ENCODE measurements around the gene STIMATE.

Gene STIMATE

GRCh38 chr3:52879581-52879980, 17.8 kb downstream of the STIMATE start:
- Histone ChIP-seq H3K4me1 (ENCODE audit: control insufficient read depth, insufficient read depth, low read length) (no peaks in the 10 kb centered on the region), H3K9ac (ENCODE audit: low read depth, low read length) (no peak overlapping the region), H3K36me3 (ENCODE audit: insufficient read depth, low read length) (no peaks in the 10 kb centered on the region), H3K27me3 (ENCODE audit: control insufficient read depth, insufficient read depth, low read length) (no peaks in the 10 kb centered on the region), H3K9me3 (replicated peaks; ENCODE audit: low read length) (no peaks in the 10 kb centered on the region), H3K4me2 (ENCODE audit: low read length) (no peak overlapping the region), H3K4me3 (ENCODE audit: low read length) (no peak overlapping the region)

GRCh38 chr3:52879090-52879489, 18.3 kb downstream of the STIMATE start:
- Histone ChIP-seq H3K9me3 (replicated peaks; ENCODE audit: low read length) (no peaks in the 10 kb centered on the region), H3K9ac (ENCODE audit: low read depth, low read length) (no peak overlapping the region), H3K4me1 (ENCODE audit: control insufficient read depth, insufficient read depth, low read length) (peaks cover 5% of the 10 kb centered on the region), H3K4me3 (ENCODE audit: low read length) (no peak overlapping the region), H3K27me3 (ENCODE audit: control insufficient read depth, insufficient read depth, low read length) (no peaks in the 10 kb centered on the region), H3K4me2 (ENCODE audit: low read length) (no peak overlapping the region), H3K36me3 (ENCODE audit: insufficient read depth, low read length) (no peaks in the 10 kb centered on the region)

- Histone ChIP-seq H3K27me3 (ENCODE audit: control insufficient read depth, insufficient read depth, low read length) (no peaks in the 10 kb centered on the region), H3K36me3 (ENCODE audit: insufficient read depth, low read length) (no peaks in the 10 kb centered on the region), H3K9me3 (replicated peaks; ENCODE audit: low read length) (no peaks in the 10 kb centered on the region), H3K4me1 (ENCODE audit: control insufficient read depth, insufficient read depth, low read length) (peaks cover 11% of the 10 kb centered on the region), H3K4me3 (ENCODE audit: low read length) (no peak overlapping the region), H3K4me2 (ENCODE audit: low read length) (no peak overlapping the region), H3K9ac (ENCODE audit: low read depth, low read length) (no peak overlapping the region)
These were observed 20.3 kb downstream of the STIMATE start for GRCh38 chr3:52877085-52877484.

GRCh38 chr3:52874864-52875587, 22.3 kb downstream of the STIMATE start:
- Histone ChIP-seq H3K27me3 (ENCODE audit: control insufficient read depth, insufficient read depth, low read length) (no peaks in the 10 kb centered on the region), H3K9me3 (replicated peaks; ENCODE audit: low read length) (no peaks in the 10 kb centered on the region), H3K9ac (ENCODE audit: low read depth, low read length) (no peak overlapping the region), H3K4me2 (ENCODE audit: low read length) (no peak overlapping the region), H3K36me3 (ENCODE audit: insufficient read depth, low read length) (no peaks in the 10 kb centered on the region), H3K4me1 (ENCODE audit: control insufficient read depth, insufficient read depth, low read length) (peaks cover 11% of the 10 kb centered on the region), H3K4me3 (ENCODE audit: low read length) (no peak overlapping the region)

- Histone ChIP-seq H3K36me3 (ENCODE audit: insufficient read depth, low read length) (no peaks in the 10 kb centered on the region), H3K4me2 (ENCODE audit: low read length) (peak overlapping the region; percentile 0), H3K27me3 (ENCODE audit: control insufficient read depth, insufficient read depth, low read length) (no peaks in the 10 kb centered on the region), H3K9me3 (replicated peaks; ENCODE audit: low read length) (no peaks in the 10 kb centered on the region), H3K4me1 (ENCODE audit: control insufficient read depth, insufficient read depth, low read length) (peaks cover 11% of the 10 kb centered on the region), H3K9ac (ENCODE audit: low read depth, low read length) (no peak overlapping the region), H3K4me3 (ENCODE audit: low read length) (no peak overlapping the region)
These were observed 23.1 kb downstream of the STIMATE start for GRCh38 chr3:52874160-52874701.

- Histone ChIP-seq H3K9ac (ENCODE audit: low read depth, low read length) (no peak overlapping the region), H3K4me3 (ENCODE audit: low read length) (no peak overlapping the region), H3K4me1 (ENCODE audit: control insufficient read depth, insufficient read depth, low read length) (peaks cover 11% of the 10 kb centered on the region), H3K9me3 (replicated peaks; ENCODE audit: low read length) (no peaks in the 10 kb centered on the region), H3K27me3 (ENCODE audit: control insufficient read depth, insufficient read depth, low read length) (no peaks in the 10 kb centered on the region), H3K4me2 (ENCODE audit: low read length) (peak overlapping the region; percentile 8), H3K36me3 (ENCODE audit: insufficient read depth, low read length) (no peaks in the 10 kb centered on the region)
These were observed 23.8 kb downstream of the STIMATE start for GRCh38 chr3:52873433-52874159.

GRCh38 chr3:52872245-52872644, 25.1 kb downstream of the STIMATE start:
- Histone ChIP-seq H3K9ac (ENCODE audit: low read depth, low read length) (no peak overlapping the region), H3K36me3 (ENCODE audit: insufficient read depth, low read length) (no peaks in the 10 kb centered on the region), H3K4me3 (ENCODE audit: low read length) (no peak overlapping the region), H3K9me3 (replicated peaks; ENCODE audit: low read length) (no peaks in the 10 kb centered on the region), H3K4me1 (ENCODE audit: control insufficient read depth, insufficient read depth, low read length) (peaks cover 11% of the 10 kb centered on the region), H3K4me2 (ENCODE audit: low read length) (no peak overlapping the region), H3K27me3 (ENCODE audit: control insufficient read depth, insufficient read depth, low read length) (no peaks in the 10 kb centered on the region)

GRCh38 chr3:52871761-52872160, 25.6 kb downstream of the STIMATE start:
- Histone ChIP-seq H3K4me2 (ENCODE audit: low read length) (no peak overlapping the region), H3K9me3 (replicated peaks; ENCODE audit: low read length) (no peaks in the 10 kb centered on the region), H3K36me3 (ENCODE audit: insufficient read depth, low read length) (no peaks in the 10 kb centered on the region), H3K4me1 (ENCODE audit: control insufficient read depth, insufficient read depth, low read length) (peaks cover 11% of the 10 kb centered on the region), H3K4me3 (ENCODE audit: low read length) (no peak overlapping the region), H3K27me3 (ENCODE audit: control insufficient read depth, insufficient read depth, low read length) (no peaks in the 10 kb centered on the region), H3K9ac (ENCODE audit: low read depth, low read length) (no peak overlapping the region)

- no peak overlapping the region for H3K4me3 ChIP-seq (ENCODE audit: low read length)
- H3K27me3 ChIP-seq (ENCODE audit: control insufficient read depth, insufficient read depth, low read length), result no peaks in the 10 kb centered on the region
- H3K4me1 ChIP-seq (ENCODE audit: control insufficient read depth, insufficient read depth, low read length), result peaks cover 11% of the 10 kb centered on the region
- H3K9ac ChIP-seq (ENCODE audit: low read depth, low read length), result no peak overlapping the region
- H3K9me3 ChIP-seq (replicated peaks; ENCODE audit: low read length), result no peaks in the 10 kb centered on the region
- no peak overlapping the region for H3K4me2 ChIP-seq (ENCODE audit: low read length)
- H3K36me3 ChIP-seq (ENCODE audit: insufficient read depth, low read length), result no peaks in the 10 kb centered on the region
These were observed 26.9 kb downstream of the STIMATE start for GRCh38 chr3:52870471-52870870.

GRCh38 chr3:52866427-52866826, 30.9 kb downstream of the STIMATE start:
- Histone ChIP-seq H3K4me2 (ENCODE audit: low read length) (no peak overlapping the region), H3K27me3 (ENCODE audit: control insufficient read depth, insufficient read depth, low read length) (no peaks in the 10 kb centered on the region), H3K9me3 (replicated peaks; ENCODE audit: low read length) (no peaks in the 10 kb centered on the region)

GRCh38 chr3:52865994-52866393, 31.4 kb downstream of the STIMATE start:
- Histone ChIP-seq H3K4me1 (ENCODE audit: control insufficient read depth, insufficient read depth, low read length) (no peaks in the 10 kb centered on the region), H3K4me3 (ENCODE audit: low read length) (no peak overlapping the region), H3K9me3 (replicated peaks; ENCODE audit: low read length) (no peaks in the 10 kb centered on the region), H3K27me3 (ENCODE audit: control insufficient read depth, insufficient read depth, low read length) (no peaks in the 10 kb centered on the region), H3K36me3 (ENCODE audit: insufficient read depth, low read length) (no peaks in the 10 kb centered on the region), H3K9ac (ENCODE audit: low read depth, low read length) (no peak overlapping the region), H3K4me2 (ENCODE audit: low read length) (no peak overlapping the region)

More at GRCh38 chr3:52866427-52866826, 30.9 kb downstream of the STIMATE start:
- Histone ChIP-seq H3K4me3 (ENCODE audit: low read length) (no peak overlapping the region), H3K4me1 (ENCODE audit: control insufficient read depth, insufficient read depth, low read length) (no peaks in the 10 kb centered on the region), H3K36me3 (ENCODE audit: insufficient read depth, low read length) (no peaks in the 10 kb centered on the region), H3K9ac (ENCODE audit: low read depth, low read length) (no peak overlapping the region)

Measured in skeletal muscle satellite cell (primary cell).